NK-92 (cell line): ENCODE results near the gene HGFAC.
"Not testable (repeated sequence)": the region's sequence is repeated elsewhere in the genome, so short reads cannot be mapped to it uniquely, and the experiment has no call there.

Experiments used
- DNase-seq: peaks from one replicate; lab custom pipeline; 2025; ENCODE audit not compliant: unreplicated experiment; lab: John Stamatoyannopoulos, UW

HGFAC gene

GRCh38 chr4:3410401-3411135 is 31.2 kb upstream of the HGFAC start:
- no peak for DNase-seq

- not testable (repeated sequence) for DNase-seq
Measured at GRCh38 chr4:3411190-3411589, 30.6 kb upstream of the HGFAC start.

GRCh38 chr4:3411676-3412075 is 30.1 kb upstream of the HGFAC start:
- DNase-seq = no peak

- no peak for DNase-seq
Measured at GRCh38 chr4:3412257-3413020, 29.3 kb upstream of the HGFAC start.

GRCh38 chr4:3413217-3413671 is 28.5 kb upstream of the HGFAC start:
- DNase-seq = no peak

- DNase-seq = no peak
Measured at GRCh38 chr4:3413675-3414420, 27.9 kb upstream of the HGFAC start.

GRCh38 chr4:3414421-3415279 is 27.1 kb upstream of the HGFAC start:
- DNase-seq = no peak

- DNase-seq = no peak
Measured at GRCh38 chr4:3415471-3416141, 26.2 kb upstream of the HGFAC start.

- DNase-seq = no peak
Measured at GRCh38 chr4:3416270-3416669, 25.5 kb upstream of the HGFAC start.

GRCh38 chr4:3416821-3417221 is 24.9 kb upstream of the HGFAC start:
- DNase-seq = no peak

- DNase-seq = no peak
Measured at GRCh38 chr4:3417448-3417847, 24.3 kb upstream of the HGFAC start.

GRCh38 chr4:3418029-3418762 is 23.6 kb upstream of the HGFAC start:
- DNase-seq = no peak

GRCh38 chr4:3419836-3420605 is 21.7 kb upstream of the HGFAC start:
- no peak for DNase-seq

GRCh38 chr4:3420606-3420955 is 21.2 kb upstream of the HGFAC start:
- DNase-seq = no peak

- no peak for DNase-seq
Measured at GRCh38 chr4:3420956-3421355, 20.8 kb upstream of the HGFAC start.

GRCh38 chr4:3421470-3421869 is 20.3 kb upstream of the HGFAC start:
- DNase-seq = no peak

- no peak for DNase-seq
Measured at GRCh38 chr4:3422241-3422801, 19.4 kb upstream of the HGFAC start.

- DNase-seq = no peak
Measured at GRCh38 chr4:3422808-3423297, 18.9 kb upstream of the HGFAC start.
